Endothelial cell of umbilical vein (primary cell): Measurements from ENCODE around the gene OR7A5. TPM values are rescaled to one million over a fixed set of nuclear protein-coding genes. Genes with fewer than 3 reads are reported as not detected.
"Not testable (repeated sequence)": the region's sequence is repeated elsewhere in the genome, so short reads cannot be mapped to it uniquely, and the experiment has no call there.

Experiments used
- BruUV-seq: library from RNA; stranded (reverse); fragments of 400-500 nt; replicated peaks from 2 replicates; lab custom pipeline; 2021; lab: Mats Ljungman, UMichigan
- CTCF ChIA-PET: fragments of 300-600, 350-600 bp; sonication (Branson Sonifier 250); formaldehyde crosslinking; loops from one replicate; lab custom pipeline; 2021; ENCODE audit warnings: antibody characterized with exemption, inconsistent platforms; lab: Charles Lee
- POLR2A ChIA-PET: fragments of 300-600, 350-600 bp; sonication (Branson Sonifier 250); formaldehyde crosslinking; loops from one replicate; lab custom pipeline; 2021; ENCODE audit warnings: antibody characterized with exemption, inconsistent platforms; lab: Charles Lee
- DNase-seq: peaks from one replicate; pipeline ENCODE4 v3.0.0-alpha.2; 2011; ENCODE audit warnings: low read depth, low spot score
- FAIRE-seq: peaks from 2 replicates; lab custom pipeline; 2011; peaks lifted over from hg19 to GRCh38; lab: Jason Lieb, UNC
- H2AFZ ChIP-seq: 2 replicates; pipeline ENCODE4 v1.6.0; 2012; ENCODE audit warnings: low read depth, low read length, control low read depth, inconsistent platforms
- H3K27ac ChIP-seq: 2 replicates; pipeline ENCODE4 v1.5.1; 2011; ENCODE audit warnings: low read depth, mild to moderate bottlenecking, control low read depth, low read length, moderate library complexity; ENCODE audit not compliant: insufficient read depth
- H3K27me3 ChIP-seq, 2 experiments: 2 replicates each; pipeline versions ENCODE4 v1.6.0 to v1.6.1; 2011; ENCODE audit warnings: low read length in 2 of 2, mixed read lengths in 1 of 2; ENCODE audit not compliant: control insufficient read depth in 2 of 2, insufficient read depth in 2 of 2
- H3K36me3 ChIP-seq, 2 experiments: 2 replicates in 1 of 2; 3 replicates in 1 of 2; pipeline ENCODE4 v1.5.1; 2011; ENCODE audit warnings: low read length in 2 of 2, mild to moderate bottlenecking in 1 of 2, moderate library complexity in 1 of 2; ENCODE audit not compliant: control insufficient read depth in 2 of 2, insufficient read depth in 2 of 2; ENCODE audit errors: extremely low read depth in 1 of 2
- H3K4me1 ChIP-seq: 3 replicates; pipeline ENCODE4 v1.5.1; 2011; ENCODE audit warnings: mild to moderate bottlenecking, low read length; ENCODE audit not compliant: control insufficient read depth, insufficient read depth; ENCODE audit errors: extremely low read depth
- H3K4me2 ChIP-seq: 2 replicates; pipeline ENCODE4 v1.6.1; 2011; ENCODE audit warnings: low read length, control low read depth, mixed read lengths; ENCODE audit not compliant: insufficient read depth
- H3K4me3 ChIP-seq, 3 experiments: fragments of 200-600 bp in 1 of 3; sonication (generic), shearing (Covaris generic) in 1 of 3; replicated peaks in 1 of 3; 2 replicates each; pipeline ENCODE4 v1.5.1; 2011 to 2016; ENCODE audit warnings: control low read depth in 3 of 3, low read length in 3 of 3, mild to moderate bottlenecking in 2 of 3, inconsistent platforms in 1 of 3, low read depth in 1 of 3, moderate library complexity in 1 of 3; ENCODE audit not compliant: insufficient read depth in 1 of 3
- H3K79me2 ChIP-seq: 2 replicates; pipeline ENCODE4 v1.6.0; 2012; ENCODE audit warnings: low read length, inconsistent platforms; ENCODE audit not compliant: control insufficient read depth, insufficient read depth
- H3K9ac ChIP-seq: replicated peaks from 2 replicates; pipeline ENCODE3; 2011; ENCODE audit warnings: low read length, control low read depth; ENCODE audit not compliant: insufficient read depth; ENCODE audit errors: extremely low read depth
- H3K9me1 ChIP-seq: replicated peaks from 3 replicates; pipeline ENCODE4 v1.6.0; 2011; ENCODE audit warnings: mild to moderate bottlenecking, low read length; ENCODE audit not compliant: control insufficient read depth, insufficient read depth; ENCODE audit errors: extremely low read depth
- H3K9me3 ChIP-seq: replicated peaks from 2 replicates; pipeline ENCODE4 v1.5.1; 2012; ENCODE audit warnings: low read length, inconsistent platforms; ENCODE audit not compliant: control insufficient read depth, insufficient read depth
- H4K20me1 ChIP-seq: replicated peaks from 2 replicates; pipeline ENCODE3; 2011; ENCODE audit warnings: mild to moderate bottlenecking, low read length; ENCODE audit not compliant: control insufficient read depth, insufficient read depth; ENCODE audit errors: extremely low read depth
- CTCF ChIP-seq, 2 donors: IDR thresholded peaks; 1 replicate in 1 of 2; 2 replicates in 1 of 2; pipeline ENCODE4 v1.5.1; 2011; ENCODE audit warnings: low read length in 2 of 2, mild to moderate bottlenecking in 2 of 2, moderate library complexity in 2 of 2, control low read depth in 1 of 2, inconsistent platforms in 1 of 2, low read depth in 1 of 2; ENCODE audit not compliant: insufficient read depth in 1 of 2; ENCODE audit errors: extremely low read depth in 1 of 2
- EZH2 ChIP-seq: IDR thresholded peaks from 2 replicates; pipeline ENCODE4 v1.6.1; 2012; ENCODE audit warnings: borderline replicate concordance, low read depth, mild to moderate bottlenecking, moderate library complexity, low read length, inconsistent platforms; ENCODE audit not compliant: severe bottlenecking
- FOS ChIP-seq: IDR thresholded peaks from 2 replicates; pipeline ENCODE4 v1.6.1; 2011; ENCODE audit warnings: mild to moderate bottlenecking, low read length, moderate library complexity, borderline replicate concordance; ENCODE audit not compliant: insufficient read depth
- GATA2 ChIP-seq: IDR thresholded peaks from 2 replicates; pipeline ENCODE4 v1.7.0; 2011; ENCODE audit warnings: low read depth, mild to moderate bottlenecking, moderate library complexity, mixed read lengths, low read length; ENCODE audit not compliant: insufficient read length, insufficient read depth
- JUN ChIP-seq: IDR thresholded peaks from 2 replicates; pipeline ENCODE4 v1.6.1; 2011; ENCODE audit warnings: borderline replicate concordance, low read depth; ENCODE audit not compliant: insufficient read length, insufficient read depth
- MYC ChIP-seq: IDR thresholded peaks from one replicate; pipeline ENCODE4 v1.6.1; 2011; ENCODE audit warnings: mild to moderate bottlenecking, low read depth, low read length
- POLR2A ChIP-seq: IDR thresholded peaks from 2 replicates; pipeline ENCODE4 v1.6.1; 2012; ENCODE audit warnings: low read depth, mild to moderate bottlenecking, control low read depth, low read length
- POLR2AphosphoS5 ChIP-seq: IDR thresholded peaks from 2 replicates; pipeline ENCODE4 v1.6.1; 2012; ENCODE audit warnings: low read depth, mild to moderate bottlenecking, control low read depth, low read length, moderate library complexity; ENCODE audit not compliant: insufficient read depth
- dilution Hi-C: fragments of 300-500 bp; cut with MboI; formaldehyde crosslinking; loops from one replicate; pipeline ENCODE4 v1.15.0; 2019; ENCODE audit warnings: low sequenced_read_pairs; ENCODE audit not compliant: extremely low pct_ligation_motif_present
- intact Hi-C: fragments of 100-400 bp; cut with micrococcal nuclease; formaldehyde crosslinking; loops from one replicate; pipeline ENCODE4 v1.10.0; 2022
- polyA plus RNA-seq, 4 experiments: library from polyadenylated mRNA; depleted of rRNA in 3 of 4; stranded (reverse) in 3 of 4; unstranded in 1 of 4; fragments of >200 nt; gene quantifications; 2 replicates each; pipeline versions ENCODE4 v1.2.1 to v1.2.3, GENCODE V29; 2011 to 2012; ENCODE audit warnings: missing spikeins in 1 of 4
- total RNA-seq: library from RNA; stranded (reverse); gene quantifications from 2 replicates; pipeline ENCODE4 v1.2.3, GENCODE V29; 2021
- TF ChIP-seq, protein P1 (sequence below): IDR thresholded peaks from 2 replicates; pipeline ENCODE4 v1.6.1; 2011; ENCODE audit not compliant: insufficient read depth, insufficient read length

Gene OR7A5
- total and polyA plus RNA-seq, 2 donors (not counting 3 experiments of a cell fraction or from before 2014, with no cell fraction given): not detected

GRCh38 chr19:14795078-14795721 is 39.8 kb downstream of the OR7A5 start:
- no peak overlapping the region for H2AFZ ChIP-seq
- no peak for FAIRE-seq
- H3K9me1 ChIP-seq: no peaks in the 10 kb centered on the region
- H3K79me2 ChIP-seq: no peaks in the 10 kb centered on the region
- H3K36me3 ChIP-seq: no peaks in the 10 kb centered on the region
- POLR2A ChIA-PET: no interaction called here
- H3K4me1 ChIP-seq: no peaks in the 10 kb centered on the region
- no peaks in the 10 kb centered on the region for H3K27me3 ChIP-seq
- TF ChIP-seq FOS (no peak), POLR2AphosphoS5 (no peak), POLR2A (no peak), CTCF (IDR thresholded peaks at IDR 0.05; ENCODE audit: extremely low read depth in 1 of 2, insufficient read depth in 1 of 2, low read depth in 1 of 2, low read length in 2 of 2) (no peak), MYC (no peak), JUN (no peak), GATA2 (no peak), EZH2 (no peak)
- TF ChIP-seq, protein P1, sequence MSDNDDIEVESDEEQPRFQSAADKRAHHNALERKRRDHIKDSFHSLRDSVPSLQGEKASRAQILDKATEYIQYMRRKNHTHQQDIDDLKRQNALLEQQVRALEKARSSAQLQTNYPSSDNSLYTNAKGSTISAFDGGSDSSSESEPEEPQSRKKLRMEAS: no peak
- no peak overlapping the region for H3K9ac ChIP-seq
- CTCF ChIA-PET: no interaction called here
- BruUV-seq: no TSS peak
- H3K4me3 ChIP-seq: no peak overlapping the region
- no peak overlapping the region for H3K27ac ChIP-seq
- dilution Hi-C loops: no loop called here
- H3K4me2 ChIP-seq: no peak overlapping the region
- intact Hi-C loops: no loop called here
- H3K9me3 ChIP-seq: no peaks in the 10 kb centered on the region
- H4K20me1 ChIP-seq: no peaks in the 10 kb centered on the region
- DNase-seq: no peak

DNA sequence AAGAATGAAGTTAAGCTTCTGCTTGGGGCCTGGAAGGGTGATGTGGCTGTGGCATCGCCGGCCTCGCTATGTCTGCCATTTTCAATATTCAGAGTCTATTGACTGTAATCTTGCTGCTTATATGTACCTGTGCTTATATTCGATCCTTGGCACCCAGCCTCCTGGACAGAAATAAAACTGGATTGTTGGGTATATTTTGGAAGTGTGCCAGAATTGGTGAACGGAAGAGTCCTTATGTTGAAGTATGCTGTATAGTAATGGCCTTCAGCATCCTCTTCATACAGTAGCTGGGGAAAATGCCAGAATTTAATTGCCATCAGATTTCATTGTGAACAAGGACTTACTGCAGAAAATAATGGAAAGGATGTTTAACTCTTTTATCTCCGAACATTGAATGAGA is 42.7 kb downstream of the OR7A5 start:
- H2AFZ ChIP-seq, H3K9ac ChIP-seq, FAIRE-seq, H4K20me1 ChIP-seq, CTCF ChIA-PET, dilution Hi-C loops, intact Hi-C loops, H3K9me1 ChIP-seq, H3K27ac ChIP-seq, H3K79me2 ChIP-seq, H3K4me2 ChIP-seq, H3K36me3 ChIP-seq, BruUV-seq, H3K4me3 ChIP-seq, POLR2A ChIA-PET, DNase-seq, H3K4me1 ChIP-seq, H3K9me3 ChIP-seq, H3K27me3 ChIP-seq: not testable (repeated sequence)
